ENCODE results near the gene NRGN. TPM values are rescaled to one million over a fixed set of nuclear protein-coding genes. Genes with fewer than 3 reads are reported as not detected.
"Not testable (repeated sequence)": the region's sequence is repeated elsewhere in the genome, so short reads cannot be mapped to it uniquely, and the experiment has no call there.

The NRGN gene
- total and polyA plus RNA-seq, 12 donors = 0.89 to 10.9 (median 3.7) TPM; not detected in 2

- WGBS, 4 donors = 93 to 97% (median 96%) methylated on average over 8 of the region's 8 CpGs
- Histone ChIP-seq H3K4me3 (no peak overlapping the region), H3K27ac (no peak overlapping the region), H3K4me1 (replicated peaks in 1 of 2) (peaks cover 0 to 6% of the 10 kb centered on the region in 2 donors), H3K27me3 (no peaks in the 10 kb centered on the region), H3K36me3 (replicated peaks in 1 of 2) (peaks cover 0 to 21% of the 10 kb centered on the region in 2 donors), H3K9me3 (replicated peaks in 1 of 3) (no peaks in the 10 kb centered on the region)
- intact Hi-C loops (cut with DNase I) = no loop called here
- TF ChIP-seq CTCF (IDR thresholded peaks at IDR 0.05) (no peak), POLR2A (IDR thresholded peaks at IDR 0.05) (no peak)
- peak in 3 of 7 donors; percentile 62 to 67 (median 67) for DNase-seq
Observed at GRCh38 chr11:124769806-124770774, 30.3 kb downstream of the NRGN start.

GRCh38 chr11:124770959-124771358 lies 31.2 kb downstream of the NRGN start:
- H3K27ac ChIP-seq; DNase-seq; H3K9me3 ChIP-seq (replicated peaks in 1 of 3); H3K4me1 ChIP-seq (replicated peaks in 1 of 2); H3K27me3 ChIP-seq; H3K4me3 ChIP-seq; intact Hi-C loops (cut with DNase I): not testable (repeated sequence)
- 95 to 99% (median 96%) methylated on average over 6 of the region's 6 CpGs for WGBS, 4 donors
- peaks cover 0 to 21% of the 10 kb centered on the region in 2 donors for H3K36me3 ChIP-seq (replicated peaks in 1 of 2)

GRCh38 chr11:124776865-124777645 lies 37.3 kb downstream of the NRGN start:
- intact Hi-C loops (cut with DNase I) = no loop called here
- Histone ChIP-seq H3K36me3 (replicated peaks in 1 of 2) (peaks cover 0 to 2% of the 10 kb centered on the region in 2 donors), H3K9me3 (replicated peaks in 1 of 3) (no peaks in the 10 kb centered on the region), H3K4me3 (no peak overlapping the region), H3K27ac (no peak overlapping the region), H3K27me3 (no peaks in the 10 kb centered on the region), H3K4me1 (replicated peaks in 1 of 2) (no peaks in the 10 kb centered on the region)
- no peak for DNase-seq
- WGBS, 4 donors = 87 to 90% (median 89%) methylated on average over 7 of the region's 7 CpGs
- TF ChIP-seq POLR2A (IDR thresholded peaks at IDR 0.05) (no peak), CTCF (IDR thresholded peaks at IDR 0.05) (no peak)

- Histone ChIP-seq H3K27me3 (no peaks in the 10 kb centered on the region), H3K4me3 (no peak overlapping the region), H3K9me3 (replicated peaks in 1 of 3) (no peaks in the 10 kb centered on the region), H3K36me3 (replicated peaks in 1 of 2) (no peaks in the 10 kb centered on the region), H3K27ac (no peak overlapping the region), H3K4me1 (replicated peaks in 1 of 2) (no peaks in the 10 kb centered on the region)
- intact Hi-C loops (cut with DNase I) = no loop called here
- no peak for DNase-seq
- WGBS, 4 donors = 87 to 92% (median 89%) methylated on average over 2 of the region's 2 CpGs
- TF ChIP-seq POLR2A (IDR thresholded peaks at IDR 0.05) (no peak), CTCF (IDR thresholded peaks at IDR 0.05) (no peak)
Observed at GRCh38 chr11:124778281-124778680, 38.5 kb downstream of the NRGN start.
